Suppressor macrophage (primary cell): ENCODE results near the gene ASB4.
"Not testable (repeated sequence)": the region's sequence is repeated elsewhere in the genome, so short reads cannot be mapped to it uniquely, and the experiment has no call there.

ENCODE experiments used
- DNase-seq, 4 experiments: peaks; one replicate each; pipeline ENCODE4 v3.0.0-alpha.2; 2020 to 2022
- total RNA-seq, 17 experiments: gene quantifications; one replicate each; lab custom pipeline; 2026; ENCODE audit warnings: mixed read lengths in 6 of 17, inconsistent platforms in 3 of 17; lab: John Stamatoyannopoulos, UW

ASB4 gene
- 0 to 3.0 (median 0) reads per million in 17 experiments for total RNA-seq

GRCh38 chr7:95485391-95486123 lies at the start of gene ASB4:
Gene ASB4 (plus strand): TSS chr7:95485943. CDS start chr7:95485972, 29 bp downstream.
- no peak for DNase-seq

DNA sequence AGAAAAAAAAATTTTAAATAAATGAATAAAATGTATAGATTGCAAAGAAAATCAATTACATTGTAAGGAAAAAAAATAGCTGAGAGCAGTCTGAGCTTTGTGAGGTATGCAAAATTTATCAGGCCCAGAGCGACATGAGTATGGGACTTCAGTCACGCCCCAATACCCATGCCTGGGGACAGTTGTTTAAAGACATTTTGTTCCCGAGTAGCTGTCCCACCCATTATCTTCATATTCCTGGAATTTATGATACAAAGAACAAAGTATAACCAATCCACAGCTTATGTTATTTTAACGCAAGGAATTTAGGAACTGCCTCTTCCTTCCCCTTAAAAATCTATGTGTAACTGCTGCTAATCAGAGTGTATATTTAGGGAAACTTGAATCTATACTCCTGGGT lies 49.3 kb upstream of the ASB4 start:
- peak in 2 of 4 experiments; percentile 2 to 10 for DNase-seq

DNA sequence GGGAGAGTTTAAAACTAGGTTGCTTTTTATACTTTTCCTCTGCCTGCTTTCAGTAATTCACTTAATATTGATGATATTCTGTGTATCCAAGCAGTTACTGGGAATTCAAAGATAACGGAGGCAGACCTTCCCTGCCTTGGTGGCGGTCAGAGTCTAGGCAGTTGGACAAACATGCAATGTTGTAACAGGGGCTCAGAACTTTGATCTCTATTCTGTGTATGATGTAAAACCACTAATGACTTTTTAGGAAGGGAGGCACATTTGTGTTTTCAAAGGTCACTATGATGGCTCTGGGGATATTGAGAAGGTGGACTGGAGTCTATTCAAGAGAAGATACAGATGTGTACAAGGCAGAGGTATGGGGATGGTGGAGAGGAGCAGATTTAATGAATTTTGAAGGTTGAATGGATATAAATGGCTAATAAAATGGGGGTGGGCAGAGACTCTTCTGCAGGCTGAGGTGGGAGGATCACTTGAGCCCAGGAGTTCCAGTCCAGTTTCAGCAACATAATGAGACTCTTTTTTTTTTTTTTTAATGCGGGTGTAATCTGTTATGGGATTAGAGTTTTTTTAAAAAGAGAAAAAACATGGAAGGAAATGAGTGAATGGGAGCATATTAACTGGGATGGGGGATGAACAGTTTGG lies 45.2 kb upstream of the ASB4 start:
- DNase-seq, result no peak

DNA sequence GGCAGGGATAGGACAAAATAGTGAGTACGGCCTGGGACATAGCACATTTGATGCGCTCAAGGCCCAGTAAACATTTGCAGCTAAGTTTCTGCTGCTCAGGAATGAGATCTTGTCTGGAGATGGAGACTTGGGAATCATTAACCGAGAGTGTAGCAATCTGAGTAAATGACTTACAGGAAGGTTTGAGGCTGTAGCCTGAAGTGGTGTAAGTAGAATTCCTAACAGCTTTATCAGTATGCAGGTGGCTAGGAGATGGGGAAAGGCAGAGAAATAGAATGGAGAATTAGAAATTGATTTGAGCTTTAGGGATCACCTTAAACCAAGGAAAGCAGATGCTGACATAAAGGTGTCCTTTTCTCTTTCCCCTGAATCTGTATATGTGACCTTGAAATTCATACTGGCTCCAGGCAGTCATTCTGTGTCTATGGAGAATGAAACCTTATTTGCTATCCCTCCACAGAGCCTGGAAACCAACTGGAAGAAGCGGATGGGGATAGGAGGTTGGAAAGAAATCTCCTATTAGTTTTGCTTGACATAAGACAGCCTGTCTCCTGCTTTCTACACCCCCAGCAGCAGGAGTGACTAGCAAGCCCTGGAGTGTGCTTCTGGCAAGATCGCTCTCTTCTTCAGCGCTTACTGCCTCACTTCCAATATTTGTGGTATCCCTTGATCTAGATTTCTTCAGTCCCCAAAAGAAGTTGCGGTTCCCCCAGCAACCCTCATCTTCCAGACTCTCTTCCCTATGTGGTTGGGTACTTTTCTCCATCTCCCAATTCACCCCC lies 44.5 kb upstream of the ASB4 start:
- DNase-seq, result no peak

GRCh38 chr7:95444796-95445195 lies 40.9 kb upstream of the ASB4 start:
- no peak for DNase-seq

- DNase-seq, result no peak
These were observed 39.1 kb upstream of the ASB4 start for GRCh38 chr7:95446618-95447017.

- no peak for DNase-seq
These were observed 31.2 kb upstream of the ASB4 start for GRCh38 chr7:95454438-95455045.

- DNase-seq, result no peak
These were observed 27.8 kb upstream of the ASB4 start for GRCh38 chr7:95457947-95458346.

GRCh38 chr7:95460653-95461052 lies 25.1 kb upstream of the ASB4 start:
- DNase-seq, result not testable (repeated sequence)

- DNase-seq, result no peak
These were observed 17.7 kb upstream of the ASB4 start for GRCh38 chr7:95467912-95468607.

DNA sequence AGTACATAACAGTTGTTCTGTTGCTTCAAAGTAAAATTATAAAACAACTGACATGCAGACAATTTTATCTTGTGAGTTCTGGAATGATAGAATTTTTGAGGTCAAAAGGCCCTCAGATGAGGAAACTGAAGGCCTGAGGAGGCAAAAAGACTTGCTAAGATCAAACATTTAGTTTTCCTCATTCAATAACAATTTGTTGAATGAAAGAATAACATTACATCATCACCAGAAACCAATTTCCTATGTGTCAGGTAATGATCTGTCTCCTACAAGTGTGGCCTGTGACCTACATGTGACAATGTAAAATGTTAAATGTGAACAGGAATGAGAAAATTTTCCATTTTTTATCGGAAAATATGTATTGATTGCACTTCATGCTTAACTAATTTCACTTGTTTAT lies 16.6 kb upstream of the ASB4 start:
- no peak for DNase-seq

GRCh38 chr7:95469848-95470247 lies 15.9 kb upstream of the ASB4 start:
- DNase-seq, result no peak

GRCh38 chr7:95470452-95470851 lies 15.3 kb upstream of the ASB4 start:
- peak; percentile 8 to 48 (median 46) for DNase-seq

GRCh38 chr7:95471071-95471470 lies 14.7 kb upstream of the ASB4 start:
- DNase-seq, result no peak

DNA sequence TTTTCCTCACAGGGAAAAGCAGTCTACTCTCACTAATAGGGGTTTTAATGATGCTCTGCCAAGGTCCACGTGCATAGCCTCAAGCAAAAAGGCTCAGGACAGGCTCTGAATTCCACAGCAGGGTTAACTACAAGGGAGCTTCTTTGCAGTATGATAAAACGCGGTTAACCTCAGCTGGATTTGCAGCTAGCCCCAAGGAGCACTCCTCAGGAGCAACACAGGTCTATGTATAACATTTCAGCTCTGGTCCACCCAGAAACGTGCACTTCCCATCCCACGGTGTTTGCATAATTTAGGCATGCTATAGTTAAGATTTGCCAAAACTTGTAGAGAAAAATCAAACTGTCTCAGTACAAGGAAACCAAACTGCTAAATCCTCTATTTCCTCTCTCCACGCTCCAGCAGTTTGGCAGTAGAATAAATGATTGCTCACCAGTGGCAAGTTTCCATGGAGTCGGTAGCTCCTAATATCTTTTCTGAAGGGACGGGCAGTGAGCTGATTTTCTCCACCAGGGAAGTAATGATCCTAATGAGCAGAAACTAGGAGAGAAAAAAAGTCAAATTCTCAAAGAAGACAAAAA lies 13.1 kb upstream of the ASB4 start:
- no peak for DNase-seq

GRCh38 chr7:95473276-95473985 lies 12.3 kb upstream of the ASB4 start:
- no peak for DNase-seq

- DNase-seq, result no peak
These were observed 9.5 kb upstream of the ASB4 start for GRCh38 chr7:95476072-95476847.

DNA sequence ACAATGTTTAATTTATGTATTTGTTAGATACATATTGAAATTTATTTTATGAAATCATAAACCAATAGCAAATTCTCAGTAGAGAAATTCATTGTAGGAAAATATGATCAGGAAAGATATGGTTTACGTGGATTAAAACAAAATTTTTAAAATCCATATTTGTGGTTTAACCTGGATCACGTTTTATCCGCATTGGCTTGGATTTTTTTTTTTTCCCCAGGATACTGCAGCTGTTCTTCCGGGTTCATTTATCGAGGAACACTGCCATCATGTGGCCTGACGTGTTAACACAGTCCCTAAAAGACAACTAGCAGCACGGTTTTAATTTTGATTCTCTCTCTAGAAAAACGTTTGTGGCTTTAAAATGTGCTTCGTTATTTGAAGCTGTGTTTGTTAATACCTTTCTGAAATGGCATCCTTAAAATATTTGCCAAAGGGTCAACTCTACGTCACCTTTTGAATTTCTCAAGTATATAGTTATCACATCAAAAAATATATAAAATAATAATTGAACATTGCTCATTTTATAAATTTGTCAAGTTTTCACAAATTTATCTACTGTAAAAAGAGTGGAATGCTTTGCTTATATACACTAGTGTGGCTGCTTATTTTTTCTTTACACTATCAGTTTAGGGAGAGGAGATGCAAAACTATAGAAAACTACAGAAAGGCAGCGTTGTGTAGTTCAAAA lies 8.7 kb upstream of the ASB4 start:
- peak; percentile 68 to 84 (median 76) for DNase-seq

- peak in 2 of 4 experiments; percentile 1 to 10 for DNase-seq
These were observed 7.3 kb upstream of the ASB4 start for GRCh38 chr7:95478272-95479037.
